GM19463 (cell line): Measurements from ENCODE around the gene GOLGA8T.
"Not testable (repeated sequence)": the region's sequence is repeated elsewhere in the genome, so short reads cannot be mapped to it uniquely, and the experiment has no call there.

Experiments used
- ATAC-seq: cut with Tn5 transposase; IDR thresholded peaks from one replicate; pipeline ENCODE4 v1.9.1; 2021; ENCODE audit warnings: mild to moderate bottlenecking, moderate library complexity; ENCODE audit not compliant: unreplicated experiment

The GOLGA8T gene

GRCh38 chr15:30134751-30135150 is at the start of gene GOLGA8T:
Gene GOLGA8T (plus strand): TSS chr15:30135051. CDS start chr15:30135149, 98 bp downstream.
- ATAC-seq: not testable (repeated sequence)

- not testable (repeated sequence) for ATAC-seq
Observed at GRCh38 chr15:30097827-30098226, 37.0 kb upstream of the GOLGA8T start.

- ATAC-seq: not testable (repeated sequence)
Observed at GRCh38 chr15:30102890-30103289, 32.0 kb upstream of the GOLGA8T start.

- peak; percentile 30 for ATAC-seq
Observed at GRCh38 chr15:30103941-30104507, 30.8 kb upstream of the GOLGA8T start.

GRCh38 chr15:30110591-30110990 is 24.3 kb upstream of the GOLGA8T start:
- ATAC-seq: not testable (repeated sequence)

- ATAC-seq: not testable (repeated sequence)
Observed at GRCh38 chr15:30130066-30130465, 4.8 kb upstream of the GOLGA8T start.

- ATAC-seq: not testable (repeated sequence)
Observed at GRCh38 chr15:30143246-30143645, 8.4 kb downstream of the GOLGA8T start.

GRCh38 chr15:30149891-30150290 is 15.0 kb downstream of the GOLGA8T start:
- not testable (repeated sequence) for ATAC-seq

- ATAC-seq: not testable (repeated sequence)
Observed at GRCh38 chr15:30162479-30163357, 27.9 kb downstream of the GOLGA8T start.

- ATAC-seq: not testable (repeated sequence)
Observed at GRCh38 chr15:30163759-30164158, 28.9 kb downstream of the GOLGA8T start.

- not testable (repeated sequence) for ATAC-seq
Observed at GRCh38 chr15:30164257-30164656, 29.4 kb downstream of the GOLGA8T start.

- not testable (repeated sequence) for ATAC-seq
Observed at GRCh38 chr15:30167403-30167802, 32.6 kb downstream of the GOLGA8T start.

GRCh38 chr15:30167886-30168285 is 33.0 kb downstream of the GOLGA8T start:
- not testable (repeated sequence) for ATAC-seq

- not testable (repeated sequence) for ATAC-seq
Observed at GRCh38 chr15:30171452-30171851, 36.6 kb downstream of the GOLGA8T start.

- ATAC-seq: peak; percentile 85
Observed at GRCh38 chr15:30173041-30173608, 38.3 kb downstream of the GOLGA8T start.

- not testable (repeated sequence) for ATAC-seq
Observed at GRCh38 chr15:30175291-30175690, 40.4 kb downstream of the GOLGA8T start.

GRCh38 chr15:30176613-30177012 is 41.8 kb downstream of the GOLGA8T start:
- not testable (repeated sequence) for ATAC-seq

- ATAC-seq: not testable (repeated sequence)
Observed at GRCh38 chr15:30179814-30180213, 45.0 kb downstream of the GOLGA8T start.

- not testable (repeated sequence) for ATAC-seq
Observed at GRCh38 chr15:30185495-30185894, 50.6 kb downstream of the GOLGA8T start.

- ATAC-seq: not testable (repeated sequence)
Observed at GRCh38 chr15:30187429-30187828, 52.6 kb downstream of the GOLGA8T start.

- ATAC-seq: not testable (repeated sequence)
Observed at GRCh38 chr15:30189754-30190153, 54.9 kb downstream of the GOLGA8T start.
